Measurements from ENCODE around the gene HHATL. TPM values are rescaled to one million over a fixed set of nuclear protein-coding genes. Genes with fewer than 3 reads are reported as not detected.

HHATL gene, protein sequence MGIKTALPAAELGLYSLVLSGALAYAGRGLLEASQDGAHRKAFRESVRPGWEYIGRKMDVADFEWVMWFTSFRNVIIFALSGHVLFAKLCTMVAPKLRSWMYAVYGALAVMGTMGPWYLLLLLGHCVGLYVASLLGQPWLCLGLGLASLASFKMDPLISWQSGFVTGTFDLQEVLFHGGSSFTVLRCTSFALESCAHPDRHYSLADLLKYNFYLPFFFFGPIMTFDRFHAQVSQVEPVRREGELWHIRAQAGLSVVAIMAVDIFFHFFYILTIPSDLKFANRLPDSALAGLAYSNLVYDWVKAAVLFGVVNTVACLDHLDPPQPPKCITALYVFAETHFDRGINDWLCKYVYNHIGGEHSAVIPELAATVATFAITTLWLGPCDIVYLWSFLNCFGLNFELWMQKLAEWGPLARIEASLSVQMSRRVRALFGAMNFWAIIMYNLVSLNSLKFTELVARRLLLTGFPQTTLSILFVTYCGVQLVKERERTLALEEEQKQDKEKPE
- 552 TPM for total RNA-seq
- long read RNA-seq, transcript HHATL-211 (2 exons, 587 nt): minor isoform, 35 of 666 reads
- long read RNA-seq, transcript HHATL-205 (12 exons, 1,865 nt): major isoform, 403 of 666 reads
- long read RNA-seq, transcript HHATL-209 (3 exons, 702 nt): minor isoform, 81 of 666 reads
- long read RNA-seq, partial matches to known transcripts: 73 of 666 reads
- long read RNA-seq, other reads (novel, unspliced or antisense): 73 of 666 reads

DNA sequence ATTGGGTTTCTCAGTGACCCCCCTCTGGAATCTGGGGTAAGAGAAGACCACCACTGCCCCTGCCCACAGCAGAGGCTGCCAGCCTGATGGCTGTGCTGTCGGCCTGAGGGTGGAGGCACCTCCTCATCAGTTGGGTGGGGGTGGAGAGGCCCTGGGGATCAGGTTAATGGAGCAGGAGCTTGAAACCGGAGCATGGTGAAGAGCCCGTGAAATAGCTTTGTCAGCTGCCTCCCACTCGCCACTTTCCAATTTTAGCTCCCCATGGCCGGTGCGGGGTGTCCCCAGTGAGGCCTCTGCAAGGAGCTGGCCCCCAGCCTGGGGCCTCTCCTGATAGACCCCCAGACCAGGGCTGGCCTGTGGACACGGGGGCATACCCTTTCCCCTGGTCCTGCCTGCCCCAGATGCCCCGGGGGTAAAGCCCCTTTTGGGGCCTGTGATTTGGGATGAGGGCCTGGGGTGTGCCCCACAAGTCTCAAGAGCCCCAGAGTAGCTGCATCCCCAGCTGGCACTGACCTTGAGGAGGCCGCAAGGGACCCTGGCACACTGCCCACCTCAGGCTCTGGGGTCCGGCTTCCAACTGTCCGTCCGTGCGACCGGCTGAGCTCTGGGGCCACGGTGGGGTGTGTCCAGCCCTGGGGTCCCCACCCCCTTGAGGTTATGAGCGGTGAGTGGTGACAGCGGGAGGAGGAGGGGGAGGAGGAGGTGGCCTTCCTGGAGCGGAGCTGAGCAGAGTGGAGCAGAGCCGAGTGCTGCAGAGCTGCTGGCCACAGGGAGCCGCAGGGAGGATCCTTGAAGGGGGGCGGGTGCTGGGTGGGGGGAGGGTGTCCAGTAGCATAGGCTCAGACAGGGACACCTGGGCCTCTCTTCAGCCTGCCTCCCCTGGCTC lies at the start of gene HHATL:
Gene HHATL, minus strand, starts transcription at position 733 of the 886 bp plus-strand sequence. CDS start 1,972 bp downstream, outside the sequence.
- TF ChIP-seq, protein P1, sequence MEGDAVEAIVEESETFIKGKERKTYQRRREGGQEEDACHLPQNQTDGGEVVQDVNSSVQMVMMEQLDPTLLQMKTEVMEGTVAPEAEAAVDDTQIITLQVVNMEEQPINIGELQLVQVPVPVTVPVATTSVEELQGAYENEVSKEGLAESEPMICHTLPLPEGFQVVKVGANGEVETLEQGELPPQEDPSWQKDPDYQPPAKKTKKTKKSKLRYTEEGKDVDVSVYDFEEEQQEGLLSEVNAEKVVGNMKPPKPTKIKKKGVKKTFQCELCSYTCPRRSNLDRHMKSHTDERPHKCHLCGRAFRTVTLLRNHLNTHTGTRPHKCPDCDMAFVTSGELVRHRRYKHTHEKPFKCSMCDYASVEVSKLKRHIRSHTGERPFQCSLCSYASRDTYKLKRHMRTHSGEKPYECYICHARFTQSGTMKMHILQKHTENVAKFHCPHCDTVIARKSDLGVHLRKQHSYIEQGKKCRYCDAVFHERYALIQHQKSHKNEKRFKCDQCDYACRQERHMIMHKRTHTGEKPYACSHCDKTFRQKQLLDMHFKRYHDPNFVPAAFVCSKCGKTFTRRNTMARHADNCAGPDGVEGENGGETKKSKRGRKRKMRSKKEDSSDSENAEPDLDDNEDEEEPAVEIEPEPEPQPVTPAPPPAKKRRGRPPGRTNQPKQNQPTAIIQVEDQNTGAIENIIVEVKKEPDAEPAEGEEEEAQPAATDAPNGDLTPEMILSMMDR (IDR thresholded peaks at IDR 0.05; ENCODE audit: borderline replicate concordance): no peak
- intact Hi-C loops (cut with micrococcal nuclease): no loop called here
- H3K9me3 ChIP-seq (replicated peaks): no peaks in the 10 kb centered on the region
- peaks cover 65% of the 10 kb centered on the region for H3K4me1 ChIP-seq
- no peaks in the 10 kb centered on the region for H3K36me3 ChIP-seq
- peak; percentile 81 for DNase-seq
- peak within 1 kb of the TSS; percentile 98 for H3K27ac ChIP-seq (replicated peaks)
- peak within 1 kb of the TSS; percentile 67 for H3K4me3 ChIP-seq
- peaks cover 13% of the 10 kb centered on the region for H3K27me3 ChIP-seq (ENCODE audit: low read depth)

DNA sequence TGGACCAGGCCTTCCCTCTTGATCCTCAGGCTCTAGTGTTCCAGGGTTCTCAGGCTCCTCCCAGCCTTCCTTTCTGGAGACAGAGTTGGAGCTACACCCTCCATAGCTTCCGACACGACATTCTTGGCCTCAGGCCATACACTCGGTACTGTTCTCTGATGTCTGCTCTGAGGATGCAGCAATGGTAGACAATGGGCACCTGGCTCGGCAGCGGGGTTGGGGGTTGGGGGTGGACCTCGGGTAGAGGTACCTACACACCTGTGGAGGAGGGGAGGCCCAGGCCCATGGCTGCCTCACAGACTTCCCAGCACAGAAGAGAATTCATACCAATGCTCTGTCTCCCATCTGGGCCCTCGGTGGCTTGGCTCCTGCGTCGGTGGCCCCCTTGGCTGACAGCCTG lies 49.0 kb upstream of the HHATL start:
- Histone ChIP-seq H3K4me1 (peaks cover 14% of the 10 kb centered on the region), H3K27me3 (ENCODE audit: low read depth) (no peaks in the 10 kb centered on the region), H3K9me3 (replicated peaks) (no peaks in the 10 kb centered on the region), H3K27ac (replicated peaks) (no peak overlapping the region), H3K36me3 (no peaks in the 10 kb centered on the region), H3K4me3 (no peak overlapping the region)
- TF ChIP-seq, protein P1 (IDR thresholded peaks at IDR 0.05; ENCODE audit: borderline replicate concordance): no peak
- intact Hi-C loops (cut with micrococcal nuclease): loop anchor here (10.0 kb wide), 1 partner anchor 167 kb away; the partner anchor contains the start of gene SEC22C
- DNase-seq: no peak

DNA sequence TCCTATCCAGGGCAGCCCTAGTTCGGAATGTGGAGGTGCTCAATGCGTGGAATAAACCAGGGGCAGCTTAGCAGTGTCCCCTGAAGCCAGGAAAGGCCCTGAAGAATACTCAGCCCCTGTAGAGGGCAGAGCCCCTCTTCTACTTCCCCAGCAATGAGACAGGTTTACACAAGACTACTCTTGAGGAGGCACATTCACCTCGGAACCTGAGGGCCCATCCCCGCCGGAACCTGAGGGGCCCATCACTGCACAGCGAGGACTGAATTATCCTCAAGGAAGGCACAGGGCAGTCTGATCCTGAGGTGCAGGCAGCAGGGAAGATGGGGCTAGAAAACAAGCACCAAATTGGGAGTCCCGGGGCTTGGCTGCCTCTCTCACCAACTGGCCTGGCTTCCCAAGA lies 48.2 kb upstream of the HHATL start:
- Histone ChIP-seq H3K4me1 (peaks cover 21% of the 10 kb centered on the region), H3K36me3 (no peaks in the 10 kb centered on the region), H3K4me3 (no peak overlapping the region), H3K9me3 (replicated peaks) (no peaks in the 10 kb centered on the region), H3K27ac (replicated peaks) (no peak overlapping the region), H3K27me3 (ENCODE audit: low read depth) (no peaks in the 10 kb centered on the region)
- TF ChIP-seq, protein P1 (IDR thresholded peaks at IDR 0.05; ENCODE audit: borderline replicate concordance): no peak
- intact Hi-C loops (cut with micrococcal nuclease): loop anchor here (10.0 kb wide), 1 partner anchor 166 kb away; the partner anchor contains the start of gene SEC22C
- no peak for DNase-seq

DNA sequence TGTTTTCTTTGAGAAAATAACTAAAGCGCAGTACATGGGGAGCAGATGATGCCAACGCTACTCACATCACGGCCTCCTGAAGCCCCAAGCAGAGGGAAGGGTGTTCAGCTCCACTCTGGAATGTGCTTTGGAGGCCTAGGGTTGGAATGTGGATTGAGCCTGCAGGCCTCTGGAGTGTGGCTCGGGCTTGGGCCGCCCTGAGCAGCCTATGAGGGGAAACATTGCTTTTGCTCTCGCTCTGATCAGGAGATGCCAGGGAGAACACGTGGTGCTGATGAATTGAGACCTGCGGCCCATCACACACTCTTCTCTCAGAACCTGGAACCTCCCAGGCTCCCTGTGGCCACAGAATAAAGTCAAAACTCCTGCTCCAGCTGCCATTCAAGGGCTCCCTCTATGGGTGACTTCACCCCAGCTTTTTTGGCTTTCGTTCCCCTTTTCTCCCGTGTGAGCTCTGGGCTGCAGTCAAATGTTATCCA lies 47.2 kb upstream of the HHATL start:
- no peak overlapping the region for H3K4me3 ChIP-seq
- H3K36me3 ChIP-seq: no peaks in the 10 kb centered on the region
- no peak for DNase-seq
- peaks cover 30% of the 10 kb centered on the region for H3K4me1 ChIP-seq
- intact Hi-C loops (cut with micrococcal nuclease): loop anchor here (10.0 kb wide), 2 partner anchors 95 to 165 kb away; partner anchors contain the start of genes SEC22C and ZBTB47
- no peaks in the 10 kb centered on the region for H3K27me3 ChIP-seq (ENCODE audit: low read depth)
- no peaks in the 10 kb centered on the region for H3K9me3 ChIP-seq (replicated peaks)
- TF ChIP-seq, protein P1 (IDR thresholded peaks at IDR 0.05; ENCODE audit: borderline replicate concordance): peak; percentile 58
- H3K27ac ChIP-seq (replicated peaks): peak overlapping the region; percentile 11
